HG02884 (cell line): ENCODE measurements around the gene NCS1.

Source experiments
- ATAC-seq: cut with Tn5 transposase; IDR thresholded peaks from one replicate; pipeline ENCODE4 v1.9.1; 2021; ENCODE audit warnings: mild to moderate bottlenecking, moderate library complexity; ENCODE audit not compliant: unreplicated experiment

The NCS1 gene

GRCh38 chr9:130211548-130212226, 39.5 kb downstream of the NCS1 start:
- ATAC-seq: no peak

GRCh38 chr9:130212543-130213297, 40.5 kb downstream of the NCS1 start:
- ATAC-seq: no peak

GRCh38 chr9:130213911-130214761, 41.9 kb downstream of the NCS1 start:
- ATAC-seq: no peak

DNA sequence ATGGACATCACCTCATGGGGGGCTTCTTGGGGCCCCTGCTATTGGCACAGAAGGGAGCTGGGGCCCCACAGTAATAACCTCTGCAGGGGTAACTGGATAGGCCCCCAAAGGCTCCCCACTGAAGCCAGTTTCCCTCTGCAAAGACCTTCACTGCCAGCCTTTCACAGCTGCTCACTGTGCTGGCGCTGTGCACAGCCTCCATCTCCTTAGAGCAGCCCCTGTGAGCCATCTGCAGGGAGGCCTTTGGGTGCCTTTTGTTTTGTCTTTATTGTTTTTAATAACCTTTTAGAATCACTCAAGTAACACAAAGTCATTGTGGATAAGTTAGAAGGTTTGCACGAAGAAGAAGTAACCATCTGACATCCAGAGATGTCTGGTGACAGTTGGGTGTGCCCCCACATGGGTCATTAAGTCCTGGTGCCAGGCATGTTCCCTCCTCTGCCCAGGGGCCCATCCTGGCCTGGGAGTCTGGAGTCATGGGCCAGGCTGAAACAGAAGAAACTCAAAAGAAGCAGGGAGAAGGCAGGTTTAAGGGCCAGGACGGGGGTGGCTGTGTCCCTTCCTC, 42.7 kb downstream of the NCS1 start:
- ATAC-seq: no peak

GRCh38 chr9:130215341-130216119, 43.3 kb downstream of the NCS1 start:
- ATAC-seq: no peak

- ATAC-seq: no peak
These were observed 45.6 kb downstream of the NCS1 start for GRCh38 chr9:130217838-130218237.

DNA sequence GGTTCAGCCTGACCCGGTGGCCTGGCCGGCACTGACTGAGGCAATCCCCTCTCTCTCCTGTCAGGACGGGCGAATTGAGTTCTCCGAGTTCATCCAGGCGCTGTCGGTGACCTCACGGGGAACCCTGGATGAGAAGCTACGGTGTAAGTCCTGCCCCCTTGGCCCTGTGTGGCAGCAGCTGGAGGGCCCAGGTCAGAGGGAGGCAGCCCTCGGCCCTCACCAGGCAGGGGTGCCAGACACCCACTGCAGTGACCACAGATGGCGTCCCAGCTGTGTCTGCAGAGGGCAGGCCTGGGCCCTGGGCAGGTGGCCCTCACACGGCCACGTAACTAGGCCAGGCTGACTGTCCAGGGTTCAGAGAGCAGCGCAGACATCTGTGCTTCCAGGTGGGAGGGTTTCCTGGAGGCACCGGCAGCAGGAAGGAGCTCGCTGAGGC, 47.5 kb downstream of the NCS1 start:
- no peak for ATAC-seq

DNA sequence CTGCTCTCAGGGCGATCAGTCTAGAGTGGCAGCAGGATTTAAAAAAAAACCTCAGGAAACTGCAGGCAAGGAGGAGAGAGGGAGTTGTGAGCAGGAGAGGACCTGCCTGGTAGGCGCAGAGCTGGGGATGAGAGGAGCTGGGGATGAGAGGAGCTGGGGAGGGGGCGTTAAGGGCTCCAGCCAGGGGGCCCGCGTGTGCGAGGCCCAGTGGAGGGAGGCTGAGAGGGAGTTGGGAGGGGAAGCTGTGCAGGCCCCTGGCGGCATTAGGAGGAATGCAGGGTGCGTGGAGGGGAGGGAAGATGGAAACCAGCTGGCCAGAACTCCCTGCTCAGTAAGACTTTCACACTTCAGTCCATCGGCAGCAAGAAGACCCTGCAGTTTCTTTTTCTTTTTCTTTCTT, 48.1 kb downstream of the NCS1 start:
- no peak for ATAC-seq

DNA sequence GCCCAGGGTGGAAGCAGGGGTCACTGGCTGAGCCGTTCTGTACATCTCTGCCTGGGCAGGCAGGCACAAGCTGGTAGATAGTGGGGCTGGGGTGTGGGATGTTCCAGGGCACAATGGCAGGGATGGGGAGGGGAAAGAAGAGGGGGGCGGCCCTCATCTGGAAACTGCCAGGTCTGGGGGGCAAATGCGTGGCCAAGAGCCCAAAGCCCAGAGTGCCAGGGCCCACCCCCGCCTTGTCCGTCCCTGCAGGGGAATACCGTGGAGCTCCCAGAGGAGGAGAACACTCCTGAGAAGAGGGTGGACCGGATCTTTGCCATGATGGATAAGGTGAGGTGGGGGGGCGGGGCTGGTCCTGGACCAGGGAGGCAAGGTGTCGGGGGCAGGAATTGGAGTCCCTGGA, 50.6 kb downstream of the NCS1 start:
- no peak for ATAC-seq

GRCh38 chr9:130225071-130225470, 52.9 kb downstream of the NCS1 start:
- no peak for ATAC-seq

- no peak for ATAC-seq
These were observed 53.4 kb downstream of the NCS1 start for GRCh38 chr9:130225586-130225985.

DNA sequence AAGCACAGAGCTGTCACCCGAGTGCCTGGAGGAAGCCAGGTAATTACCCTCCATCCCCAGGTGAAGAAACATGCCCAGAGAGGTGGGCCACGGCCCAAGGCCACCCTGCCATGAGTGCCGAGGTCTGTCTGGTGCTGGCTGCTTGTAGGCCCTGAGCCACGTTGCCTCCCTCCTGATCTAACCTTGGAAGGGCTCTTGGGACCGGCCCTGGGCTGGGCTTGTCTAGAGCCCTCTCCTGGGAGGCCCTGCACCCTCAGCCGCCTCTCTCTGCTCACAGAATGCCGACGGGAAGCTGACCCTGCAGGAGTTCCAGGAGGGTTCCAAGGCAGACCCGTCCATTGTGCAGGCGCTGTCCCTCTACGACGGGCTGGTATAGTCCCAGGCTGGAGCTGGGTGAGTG, 53.9 kb downstream of the NCS1 start:
- no peak for ATAC-seq

DNA sequence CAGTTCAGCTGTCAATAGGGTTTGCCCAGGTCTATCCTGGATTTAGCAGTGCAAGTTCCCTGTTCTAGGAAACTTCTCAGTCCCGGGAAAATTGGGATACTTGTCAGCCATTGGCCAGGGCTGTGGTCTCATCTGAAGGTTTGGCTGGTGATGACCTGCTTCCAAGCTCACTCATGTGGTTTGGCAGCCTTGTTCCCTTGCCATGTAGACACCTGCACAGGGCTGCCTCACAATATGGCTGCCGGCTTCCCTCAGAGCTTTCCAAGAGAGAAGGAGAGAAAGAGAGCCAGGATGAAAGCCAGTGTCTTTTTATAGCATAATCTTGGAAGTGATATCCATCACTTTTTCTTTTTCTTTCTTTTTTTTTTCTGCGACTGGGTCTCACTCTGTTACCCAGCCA, 55.6 kb downstream of the NCS1 start:
- ATAC-seq: no peak

GRCh38 chr9:130229759-130230158, 57.6 kb downstream of the NCS1 start:
- no peak for ATAC-seq

GRCh38 chr9:130230631-130231030, 58.4 kb downstream of the NCS1 start:
- ATAC-seq: no peak

DNA sequence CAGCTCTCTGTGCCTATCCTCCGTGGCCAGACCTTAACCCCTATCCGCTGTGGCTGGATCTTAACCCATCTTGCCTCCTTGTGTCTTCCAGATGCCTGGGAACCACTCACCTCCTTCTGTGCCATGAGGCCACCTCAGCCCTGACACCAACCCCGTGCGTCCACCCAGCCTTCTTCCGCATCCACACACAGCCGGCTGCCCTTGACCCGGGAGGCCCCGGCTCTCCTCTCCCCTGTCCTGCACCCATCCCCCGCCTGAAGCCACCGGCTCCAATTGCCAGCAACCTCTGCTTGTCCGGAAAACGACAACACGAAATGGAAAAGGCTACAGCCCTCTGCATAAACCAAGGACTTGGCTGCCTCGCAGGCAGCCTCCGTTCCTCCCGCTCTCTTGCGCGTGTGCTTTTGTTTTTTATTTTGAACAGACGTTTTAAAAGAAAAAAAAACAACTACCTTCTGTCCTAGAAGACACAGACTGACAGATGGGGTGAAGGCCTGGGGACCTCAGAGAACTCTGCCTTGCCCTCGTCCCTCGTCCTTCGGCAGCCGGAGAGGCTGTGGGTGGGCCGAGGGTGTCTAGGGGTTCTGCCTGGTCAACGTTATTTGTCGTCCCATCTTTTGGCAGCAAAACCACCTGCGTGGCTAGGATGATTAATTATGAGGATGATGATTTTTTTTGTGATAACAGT, 60.8 kb downstream of the NCS1 start:
- ATAC-seq: no peak

GRCh38 chr9:130233587-130233945, 61.4 kb downstream of the NCS1 start:
- ATAC-seq: no peak

DNA sequence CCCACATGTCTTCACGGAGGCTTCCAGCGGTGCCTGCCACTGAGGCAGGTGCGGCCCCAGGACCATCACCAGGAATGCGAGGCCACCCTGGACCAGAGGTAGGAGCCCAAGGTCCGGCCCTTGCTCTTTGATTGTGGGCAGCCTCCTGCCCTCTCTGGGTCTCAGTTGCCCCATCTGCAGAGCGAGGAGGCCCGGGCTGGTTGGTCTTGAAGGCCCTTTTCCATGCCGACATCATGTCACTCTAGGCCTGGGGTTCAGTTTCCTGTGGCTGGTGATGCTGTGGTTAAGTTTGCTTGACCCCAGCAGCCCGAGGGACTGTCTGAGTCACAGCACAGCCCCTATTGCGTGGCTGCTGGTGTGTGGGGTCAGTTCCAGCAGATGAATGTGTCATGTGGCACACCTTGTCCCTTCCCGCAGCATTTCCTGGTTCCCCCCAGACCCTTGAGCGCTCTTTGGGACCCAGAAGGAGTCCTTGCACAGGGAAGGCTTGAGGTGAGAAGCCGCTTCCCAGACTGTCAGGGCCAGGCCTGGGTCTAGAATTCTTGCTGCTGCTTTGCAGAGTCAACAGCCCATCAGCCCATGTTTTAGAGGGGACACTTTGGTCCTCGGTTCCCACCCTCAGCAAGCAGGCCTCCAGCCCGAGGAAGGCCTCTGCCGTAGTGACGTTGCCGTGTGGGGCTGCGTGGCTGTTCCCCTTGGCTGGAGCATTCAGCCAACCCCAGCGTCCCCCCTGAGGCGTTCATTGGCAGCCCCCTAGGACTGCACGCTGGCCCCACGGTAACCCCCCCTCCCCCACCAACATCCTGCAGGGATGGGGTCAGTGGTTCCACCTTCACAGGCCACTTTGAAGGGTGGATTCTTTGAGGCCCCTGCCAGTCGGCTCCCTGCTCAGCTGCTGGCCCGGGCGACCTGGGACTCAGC, 62.4 kb downstream of the NCS1 start:
- ATAC-seq: no peak
